ENCODE results near the gene TOMM70. TPM values are rescaled to one million over a fixed set of nuclear protein-coding genes. Genes with fewer than 3 reads are reported as not detected.

The TOMM70 gene
- total and polyA plus RNA-seq, 10 of the 15 experiments (the other 5 are each of a cell fraction or from before 2014, with no cell fraction given) = 12.7 to 64.1 (median 41.3) TPM

DNA sequence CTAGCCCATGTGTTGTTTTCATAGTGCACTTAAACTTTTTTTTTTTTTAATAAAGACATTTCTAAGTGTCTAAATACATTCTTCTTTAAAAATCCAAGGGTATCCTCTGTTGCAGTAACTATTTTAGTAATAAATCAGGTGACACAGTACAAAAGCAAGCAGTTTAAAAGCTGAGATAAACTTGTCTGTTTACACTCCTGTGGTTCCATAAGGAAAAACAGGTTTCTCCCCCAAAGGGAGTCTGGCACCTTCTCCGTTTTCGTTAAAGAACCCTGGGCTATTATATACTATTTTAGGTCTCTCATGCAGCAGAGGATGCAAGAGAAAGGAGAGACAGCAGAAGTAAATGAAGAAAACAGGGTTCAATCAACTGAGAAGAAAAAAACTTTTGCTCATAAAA, 48.3 kb upstream of the TOMM70 start:
- Histone ChIP-seq H3K27ac (ENCODE audit: control insufficient read depth, insufficient read depth) (no peak overlapping the region), H3K79me2 (ENCODE audit: control insufficient read depth, insufficient read depth, low read length) (no peaks in the 10 kb centered on the region), H3K27me3 (replicated peaks in 1 of 2; ENCODE audit: control insufficient read depth in 2 of 2, insufficient read depth in 2 of 2, low read length in 1 of 2) (no peaks in the 10 kb centered on the region), H3K36me3 (ENCODE audit: control insufficient read depth in 2 of 2, insufficient read depth in 2 of 2, low read length in 1 of 2) (no peaks in the 10 kb centered on the region), H2AFZ (ENCODE audit: control insufficient read depth, low read depth, low read length) (no peak overlapping the region), H3K4me1 (ENCODE audit: control insufficient read depth, insufficient read depth, low read length) (no peaks in the 10 kb centered on the region), H3K9ac (ENCODE audit: control insufficient read depth, insufficient read depth, low read length) (no peak overlapping the region), H4K20me1 (ENCODE audit: control insufficient read depth, insufficient read depth) (no peaks in the 10 kb centered on the region), H3K4me3 (no peak overlapping the region), H3K9me3 (replicated peaks; ENCODE audit: control insufficient read depth, insufficient read depth, low read length) (no peaks in the 10 kb centered on the region), H3K4me2 (ENCODE audit: control insufficient read depth, insufficient read depth) (no peak overlapping the region)
- intact Hi-C loops (cut with micrococcal nuclease; ENCODE audit: unreplicated experiment) (no loop called here), in situ Hi-C loops (cut with MboI) (no loop called here)
- POLR2A ChIA-PET = interaction anchor here (0.7 kb wide), 1 partner anchor 12 kb away, joined by 3 read pairs; no protein-coding TSS in a partner anchor
- 100% methylated on average over 2 of the region's 2 CpGs for WGBS (ENCODE audit: insufficient coverage, insufficient replicate concordance, low lambda C conversion rate, missing lambda C conversion rate)
- no peak for DNase-seq (ENCODE audit: low read depth, low spot score)
- TF ChIP-seq, protein P1, sequence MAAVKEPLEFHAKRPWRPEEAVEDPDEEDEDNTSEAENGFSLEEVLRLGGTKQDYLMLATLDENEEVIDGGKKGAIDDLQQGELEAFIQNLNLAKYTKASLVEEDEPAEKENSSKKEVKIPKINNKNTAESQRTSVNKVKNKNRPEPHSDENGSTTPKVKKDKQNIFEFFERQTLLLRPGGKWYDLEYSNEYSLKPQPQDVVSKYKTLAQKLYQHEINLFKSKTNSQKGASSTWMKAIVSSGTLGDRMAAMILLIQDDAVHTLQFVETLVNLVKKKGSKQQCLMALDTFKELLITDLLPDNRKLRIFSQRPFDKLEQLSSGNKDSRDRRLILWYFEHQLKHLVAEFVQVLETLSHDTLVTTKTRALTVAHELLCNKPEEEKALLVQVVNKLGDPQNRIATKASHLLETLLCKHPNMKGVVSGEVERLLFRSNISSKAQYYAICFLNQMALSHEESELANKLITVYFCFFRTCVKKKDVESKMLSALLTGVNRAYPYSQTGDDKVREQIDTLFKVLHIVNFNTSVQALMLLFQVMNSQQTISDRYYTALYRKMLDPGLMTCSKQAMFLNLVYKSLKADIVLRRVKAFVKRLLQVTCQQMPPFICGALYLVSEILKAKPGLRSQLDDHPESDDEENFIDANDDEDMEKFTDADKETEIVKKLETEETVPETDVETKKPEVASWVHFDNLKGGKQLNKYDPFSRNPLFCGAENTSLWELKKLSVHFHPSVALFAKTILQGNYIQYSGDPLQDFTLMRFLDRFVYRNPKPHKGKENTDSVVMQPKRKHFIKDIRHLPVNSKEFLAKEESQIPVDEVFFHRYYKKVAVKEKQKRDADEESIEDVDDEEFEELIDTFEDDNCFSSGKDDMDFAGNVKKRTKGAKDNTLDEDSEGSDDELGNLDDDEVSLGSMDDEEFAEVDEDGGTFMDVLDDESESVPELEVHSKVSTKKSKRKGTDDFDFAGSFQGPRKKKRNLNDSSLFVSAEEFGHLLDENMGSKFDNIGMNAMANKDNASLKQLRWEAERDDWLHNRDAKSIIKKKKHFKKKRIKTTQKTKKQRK (IDR thresholded peaks at IDR 0.05; ENCODE audit: low read depth, low read length) = no peak
- no peak for TF ChIP-seq NFYB (IDR thresholded peaks at IDR 0.05; ENCODE audit: insufficient read depth, low read depth, low read length)
- TF ChIP-seq SIN3A (IDR thresholded peaks at IDR 0.05; ENCODE audit: low read depth, low read length) = no peak
- TF ChIP-seq, protein P2, sequence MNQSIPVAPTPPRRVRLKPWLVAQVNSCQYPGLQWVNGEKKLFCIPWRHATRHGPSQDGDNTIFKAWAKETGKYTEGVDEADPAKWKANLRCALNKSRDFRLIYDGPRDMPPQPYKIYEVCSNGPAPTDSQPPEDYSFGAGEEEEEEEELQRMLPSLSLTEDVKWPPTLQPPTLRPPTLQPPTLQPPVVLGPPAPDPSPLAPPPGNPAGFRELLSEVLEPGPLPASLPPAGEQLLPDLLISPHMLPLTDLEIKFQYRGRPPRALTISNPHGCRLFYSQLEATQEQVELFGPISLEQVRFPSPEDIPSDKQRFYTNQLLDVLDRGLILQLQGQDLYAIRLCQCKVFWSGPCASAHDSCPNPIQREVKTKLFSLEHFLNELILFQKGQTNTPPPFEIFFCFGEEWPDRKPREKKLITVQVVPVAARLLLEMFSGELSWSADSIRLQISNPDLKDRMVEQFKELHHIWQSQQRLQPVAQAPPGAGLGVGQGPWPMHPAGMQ (IDR thresholded peaks at IDR 0.05; ENCODE audit: borderline replicate concordance) = no peak
- RAD21 ChIA-PET (ENCODE audit: unreplicated experiment) = interaction anchor here (1.7 kb wide), 1 partner anchor 13 kb away, joined by 4 read pairs; no protein-coding TSS in a partner anchor
- CTCF ChIA-PET = interaction anchor here (0.6 to 3.1 kb wide), 8 partner anchors 14 to 698 kb away, joined by 3 to 18 read pairs (median 4); no protein-coding TSS in a partner anchor
- no peak for ATAC-seq
- no TSS peak for BruUV-seq (replicated peaks)
- no peak for FAIRE-seq
- SMC1A ChIA-PET (ENCODE audit: uncharacterized antibody, unreplicated experiment) = interaction anchor here (0.6 to 2.9 kb wide), 6 partner anchors 9 to 633 kb away, joined by 3 to 10 read pairs (median 4); no protein-coding TSS in a partner anchor
